GM12878 (cell line): ENCODE results near the gene HTD2. TPM values are rescaled to one million over a fixed set of nuclear protein-coding genes. Genes with fewer than 3 reads are reported as not detected.

ENCODE experiments used
- ATAC-seq: fragments of 200-7000 bp; cut with Tn5 transposase; 3 replicates; pipeline ENCODE4 v1.9.1; 2020; ENCODE audit warnings: mild to moderate bottlenecking, moderate library complexity
- BruUV-seq: library from RNA; stranded (reverse); fragments of 400-500 nt; replicated peaks from 2 replicates; lab custom pipeline; 2021; lab: Mats Ljungman, UMichigan
- CTCF ChIA-PET: fragments of 300-600 bp; sonication (Branson Sonifier 250); formaldehyde crosslinking; extraction: SDS; loops from one replicate; lab custom pipeline; 2021; ENCODE audit warnings: inconsistent platforms; lab: Yijun Ruan, JAX
- POLR2A ChIA-PET: fragments of 350-600 bp; formaldehyde crosslinking; extraction: SDS; loops from one replicate; lab custom pipeline; 2021; ENCODE audit warnings: inconsistent platforms; lab: Charles Lee
- RAD21 ChIA-PET: fragments of 300-600 bp; sonication (Branson Sonifier 250); formaldehyde crosslinking; loops from one replicate; lab custom pipeline; 2023; ENCODE audit warnings: antibody characterized with exemption; ENCODE audit not compliant: unreplicated experiment; lab: Charles Lee
- SMC1A ChIA-PET: fragments of 300-600 bp; sonication (Branson Sonifier 250); formaldehyde crosslinking; loops from one replicate; lab custom pipeline; 2023; ENCODE audit not compliant: unreplicated experiment, uncharacterized antibody; lab: Charles Lee
- DNase-seq: peaks from one replicate; pipeline ENCODE4 v3.0.0-alpha.2; 2011; ENCODE audit warnings: low read depth, low spot score
- FAIRE-seq: peaks from 3 replicates; lab custom pipeline; 2011; peaks lifted over from hg19 to GRCh38; lab: Jason Lieb, UNC
- H2AFZ ChIP-seq: 2 replicates; pipeline ENCODE4 v1.6.0; 2011; ENCODE audit warnings: low read depth, low read length, control low read depth; ENCODE audit not compliant: control insufficient read depth
- H3K27ac ChIP-seq: 2 replicates; pipeline ENCODE4 v1.5.1; 2011; ENCODE audit warnings: control low read depth; ENCODE audit not compliant: control insufficient read depth, insufficient read depth
- H3K27me3 ChIP-seq, 2 experiments: replicated peaks in 1 of 2; 2 replicates each; pipeline versions ENCODE4 v1.6.0 to v1.6.1; 2011; ENCODE audit warnings: low read length in 1 of 2; ENCODE audit not compliant: control insufficient read depth in 2 of 2, insufficient read depth in 2 of 2
- H3K36me3 ChIP-seq, 2 experiments: 2 replicates each; pipeline ENCODE4 v1.5.1; 2011; ENCODE audit warnings: low read length in 1 of 2; ENCODE audit not compliant: control insufficient read depth in 2 of 2, insufficient read depth in 2 of 2
- H3K4me1 ChIP-seq: 2 replicates; pipeline ENCODE4 v1.6.1; 2011; ENCODE audit warnings: mild to moderate bottlenecking, low read length, moderate library complexity, mixed read lengths; ENCODE audit not compliant: control insufficient read depth, insufficient read depth
- H3K4me2 ChIP-seq: 2 replicates; pipeline ENCODE4 v1.6.0; 2011; ENCODE audit warnings: control low read depth; ENCODE audit not compliant: control insufficient read depth, insufficient read depth
- H3K4me3 ChIP-seq: fragments of 200-600 bp; sonication (generic); 2 replicates; pipeline ENCODE4 v1.5.1; 2016
- H3K79me2 ChIP-seq: 2 replicates; pipeline ENCODE4 v1.6.0; 2011; ENCODE audit warnings: low read length; ENCODE audit not compliant: control insufficient read depth, insufficient read depth
- H3K9ac ChIP-seq: 2 replicates; pipeline ENCODE4 v1.8.0; 2011; ENCODE audit warnings: low read length, control low read depth, mixed read lengths; ENCODE audit not compliant: control insufficient read depth, insufficient read depth
- H3K9me3 ChIP-seq: replicated peaks from 3 replicates; pipeline ENCODE4 v1.5.1; 2011; ENCODE audit warnings: mild to moderate bottlenecking, low read length; ENCODE audit not compliant: control insufficient read depth, insufficient read depth
- H4K20me1 ChIP-seq: 2 replicates; pipeline ENCODE4 v1.6.0; 2011; ENCODE audit not compliant: control insufficient read depth, insufficient read depth
- BCL11A ChIP-seq: IDR thresholded peaks from 2 replicates; pipeline ENCODE4 v1.6.1; 2011; ENCODE audit warnings: low read depth, low read length
- IKZF2 ChIP-seq, 2 experiments: fragments of 450-650 bp; IDR thresholded peaks; 2 replicates each; pipeline ENCODE4 v1.6.1; 2017; ENCODE audit warnings: mild to moderate bottlenecking in 2 of 2, moderate library complexity in 2 of 2
- NR2F1 ChIP-seq: fragments of 450-650 bp; conservative IDR thresholded peaks from 2 replicates; pipeline ENCODE4 v1.6.1; 2017; ENCODE audit warnings: mild to moderate bottlenecking
- NRF1 ChIP-seq: conservative IDR thresholded peaks from 2 replicates; pipeline ENCODE4 v1.6.1; 2011; ENCODE audit warnings: mild to moderate bottlenecking, low read depth, low read length, improper control_type of control experiment
- POLR2AphosphoS2 ChIP-seq: IDR thresholded peaks from 2 replicates; pipeline ENCODE4 v1.6.1; 2011; ENCODE audit warnings: low read depth, mild to moderate bottlenecking, low read length, improper control_type of control experiment, moderate library complexity
- SMC3 ChIP-seq: IDR thresholded peaks from 2 replicates; pipeline ENCODE4 v1.6.1; 2011; ENCODE audit warnings: low read length, improper control_type of control experiment, borderline replicate concordance
- ZNF24 ChIP-seq: fragments of 450-650 bp; IDR thresholded peaks from 2 replicates; pipeline ENCODE4 v1.6.1; 2017; ENCODE audit warnings: antibody characterized with exemption, mild to moderate bottlenecking
- WGBS: methylation state at CpG from one replicate; pipeline ENCODE4 v1.1.6; 2016; ENCODE audit warnings: low lambda C conversion rate; ENCODE audit not compliant: insufficient replicate concordance, insufficient coverage; ENCODE audit errors: missing lambda C conversion rate; 5-methylcytosine and 5-hydroxymethylcytosine counted together
- in situ Hi-C: fragments of 300-500 bp; cut with MboI; formaldehyde crosslinking; loops from 9 replicates; pipeline ENCODE4 v1.14.3; 2018; ENCODE audit warnings: mixed read lengths
- intact Hi-C: fragments of 100-400 bp; cut with micrococcal nuclease; formaldehyde crosslinking; loops from one replicate; pipeline ENCODE4 v1.14.2; 2022; ENCODE audit not compliant: unreplicated experiment
- polyA plus RNA-seq, 11 experiments: library from polyadenylated mRNA; depleted of rRNA in 4 of 11; unstranded in 6 of 11; stranded (reverse) in 5 of 11; fragments of >200 nt; fragmentation: Nextera tagmentation in 4 of 11; fragmentation: Illumina TruSeq in 1 of 11; extraction: Ambion mirVana in 4 of 11; extraction: Trizol in 1 of 11; gene quantifications; 1 replicate in 1 of 11; 2 replicates in 10 of 11; pipeline versions ENCODE4 v1.2.1 to v1.2.3, GENCODE V29; 2011 to 2016; ENCODE audit warnings: inconsistent platforms in 2 of 11, missing spikeins in 2 of 11, low read depth in 1 of 11
- total RNA-seq, 4 experiments: library from RNA; depleted of rRNA in 3 of 4; stranded (reverse); fragments of >200 nt in 3 of 4; fragmentation: Illumina TruSeq in 1 of 4; extraction: Trizol in 1 of 4; gene quantifications; 2 replicates each; pipeline versions ENCODE4 v1.2.1 to v1.2.3, GENCODE V29; 2013 to 2021
- TF ChIP-seq, protein P1 (sequence below): IDR thresholded peaks from 2 replicates; pipeline ENCODE4 v1.6.1; 2012; ENCODE audit warnings: mild to moderate bottlenecking, low read depth, low read length
- TF ChIP-seq, protein P2 (sequence below): IDR thresholded peaks from 2 replicates; pipeline ENCODE4 v1.6.1; 2012; ENCODE audit warnings: low read length, inconsistent platforms

The HTD2 gene
- total and polyA plus RNA-seq, 10 of the 15 experiments (the other 5 are each of a cell fraction or from before 2014, with no cell fraction given) = 5.9 to 24.7 (median 9.5) TPM

DNA sequence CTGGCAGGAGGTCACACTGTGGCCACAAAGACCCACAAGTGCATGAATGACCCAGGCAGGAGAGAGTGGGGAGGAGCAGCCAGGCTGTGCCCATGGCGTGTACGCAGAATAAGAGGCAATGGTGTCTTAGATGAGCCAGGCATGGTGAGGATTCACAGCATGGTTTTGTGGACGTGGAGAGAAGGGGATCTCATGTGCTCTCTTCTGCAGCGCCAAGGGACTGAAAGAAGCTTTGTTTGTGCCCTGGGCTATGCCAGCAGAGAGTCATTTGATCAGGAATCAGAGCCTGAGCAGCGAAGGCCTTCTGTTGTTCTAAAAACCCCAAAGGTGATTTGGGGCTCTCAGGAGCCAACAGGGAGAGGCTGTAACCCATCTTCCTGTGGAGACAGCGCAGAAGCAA lies 19.0 kb upstream of the HTD2 start:
- Histone ChIP-seq H3K4me3 (no peak overlapping the region), H3K9me3 (no peaks in the 10 kb centered on the region), H3K4me2 (no peak overlapping the region), H3K79me2 (no peaks in the 10 kb centered on the region), H3K27ac (no peak overlapping the region), H3K36me3 (peaks cover 2 to 8% of the 10 kb centered on the region in 2 experiments; a peak in 2 of 4 replicates), H2AFZ (no peak overlapping the region), H3K27me3 (no peaks in the 10 kb centered on the region), H4K20me1 (no peaks in the 10 kb centered on the region), H3K4me1 (no peaks in the 10 kb centered on the region), H3K9ac (no peak overlapping the region)
- intact Hi-C loops = no loop called here
- FAIRE-seq = no peak
- TF ChIP-seq SMC3 (no peak), NRF1 (no peak), ZNF24 (no peak), POLR2AphosphoS2 (no peak), IKZF2 (IDR thresholded peaks at IDR 0.05) (no peak), BCL11A (no peak), NR2F1 (no peak)
- TF ChIP-seq, protein P1, sequence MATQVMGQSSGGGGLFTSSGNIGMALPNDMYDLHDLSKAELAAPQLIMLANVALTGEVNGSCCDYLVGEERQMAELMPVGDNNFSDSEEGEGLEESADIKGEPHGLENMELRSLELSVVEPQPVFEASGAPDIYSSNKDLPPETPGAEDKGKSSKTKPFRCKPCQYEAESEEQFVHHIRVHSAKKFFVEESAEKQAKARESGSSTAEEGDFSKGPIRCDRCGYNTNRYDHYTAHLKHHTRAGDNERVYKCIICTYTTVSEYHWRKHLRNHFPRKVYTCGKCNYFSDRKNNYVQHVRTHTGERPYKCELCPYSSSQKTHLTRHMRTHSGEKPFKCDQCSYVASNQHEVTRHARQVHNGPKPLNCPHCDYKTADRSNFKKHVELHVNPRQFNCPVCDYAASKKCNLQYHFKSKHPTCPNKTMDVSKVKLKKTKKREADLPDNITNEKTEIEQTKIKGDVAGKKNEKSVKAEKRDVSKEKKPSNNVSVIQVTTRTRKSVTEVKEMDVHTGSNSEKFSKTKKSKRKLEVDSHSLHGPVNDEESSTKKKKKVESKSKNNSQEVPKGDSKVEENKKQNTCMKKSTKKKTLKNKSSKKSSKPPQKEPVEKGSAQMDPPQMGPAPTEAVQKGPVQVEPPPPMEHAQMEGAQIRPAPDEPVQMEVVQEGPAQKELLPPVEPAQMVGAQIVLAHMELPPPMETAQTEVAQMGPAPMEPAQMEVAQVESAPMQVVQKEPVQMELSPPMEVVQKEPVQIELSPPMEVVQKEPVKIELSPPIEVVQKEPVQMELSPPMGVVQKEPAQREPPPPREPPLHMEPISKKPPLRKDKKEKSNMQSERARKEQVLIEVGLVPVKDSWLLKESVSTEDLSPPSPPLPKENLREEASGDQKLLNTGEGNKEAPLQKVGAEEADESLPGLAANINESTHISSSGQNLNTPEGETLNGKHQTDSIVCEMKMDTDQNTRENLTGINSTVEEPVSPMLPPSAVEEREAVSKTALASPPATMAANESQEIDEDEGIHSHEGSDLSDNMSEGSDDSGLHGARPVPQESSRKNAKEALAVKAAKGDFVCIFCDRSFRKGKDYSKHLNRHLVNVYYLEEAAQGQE = no peak
- TF ChIP-seq, protein P2, sequence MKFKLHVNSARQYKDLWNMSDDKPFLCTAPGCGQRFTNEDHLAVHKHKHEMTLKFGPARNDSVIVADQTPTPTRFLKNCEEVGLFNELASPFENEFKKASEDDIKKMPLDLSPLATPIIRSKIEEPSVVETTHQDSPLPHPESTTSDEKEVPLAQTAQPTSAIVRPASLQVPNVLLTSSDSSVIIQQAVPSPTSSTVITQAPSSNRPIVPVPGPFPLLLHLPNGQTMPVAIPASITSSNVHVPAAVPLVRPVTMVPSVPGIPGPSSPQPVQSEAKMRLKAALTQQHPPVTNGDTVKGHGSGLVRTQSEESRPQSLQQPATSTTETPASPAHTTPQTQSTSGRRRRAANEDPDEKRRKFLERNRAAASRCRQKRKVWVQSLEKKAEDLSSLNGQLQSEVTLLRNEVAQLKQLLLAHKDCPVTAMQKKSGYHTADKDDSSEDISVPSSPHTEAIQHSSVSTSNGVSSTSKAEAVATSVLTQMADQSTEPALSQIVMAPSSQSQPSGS = no peak
- ATAC-seq = no peak
- in situ Hi-C loops = no loop called here
- DNase-seq = no peak
- CTCF ChIA-PET = interaction anchor here (0.9 kb wide), 1 partner anchor 13 kb away, joined by 3 read pairs; no protein-coding TSS in a partner anchor
- 73% methylated on average over 6 of the region's 6 CpGs for WGBS
- RAD21 ChIA-PET = no interaction called here
- BruUV-seq = no TSS peak
- POLR2A ChIA-PET = no interaction called here
- SMC1A ChIA-PET = no interaction called here
